Measurements from ENCODE around the gene ZNF599.

The ZNF599 gene

DNA sequence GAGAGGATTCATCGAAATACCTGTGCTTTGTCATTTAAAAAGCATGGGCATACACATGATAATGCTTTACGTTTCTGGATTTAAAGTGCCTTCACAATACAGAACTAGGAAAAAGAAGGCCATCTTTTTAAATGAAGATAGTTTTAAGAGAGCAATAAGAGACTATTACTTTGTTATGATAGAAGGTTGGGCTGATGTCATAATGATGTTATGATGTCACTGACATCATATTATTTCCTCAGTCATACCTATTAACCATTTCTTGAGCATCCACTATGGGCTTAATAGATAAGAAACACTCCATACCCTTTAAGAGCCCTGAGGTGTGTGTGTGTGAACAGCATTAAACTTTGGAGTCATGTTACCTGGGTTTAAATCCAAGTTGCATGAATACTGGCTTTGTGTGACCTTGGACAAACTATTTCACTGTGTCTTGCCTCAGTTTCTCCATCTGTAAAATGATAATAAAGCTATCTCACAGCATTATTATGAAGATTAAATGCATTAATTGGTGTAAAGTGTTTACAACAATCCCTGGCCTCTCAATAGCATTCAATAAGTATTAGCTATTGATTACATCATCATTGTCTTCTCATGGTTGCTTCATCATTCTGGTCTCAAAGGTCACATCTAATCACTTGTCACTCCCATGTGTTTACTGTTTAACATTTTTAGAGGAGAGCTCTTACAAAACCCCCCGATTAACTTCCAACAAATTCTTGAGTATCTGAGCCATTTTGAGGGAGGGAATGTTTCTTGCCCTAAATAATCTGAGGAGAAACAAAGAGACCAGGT is 27.9 kb downstream of the ZNF599 start:
- no peak for DNase-seq

DNA sequence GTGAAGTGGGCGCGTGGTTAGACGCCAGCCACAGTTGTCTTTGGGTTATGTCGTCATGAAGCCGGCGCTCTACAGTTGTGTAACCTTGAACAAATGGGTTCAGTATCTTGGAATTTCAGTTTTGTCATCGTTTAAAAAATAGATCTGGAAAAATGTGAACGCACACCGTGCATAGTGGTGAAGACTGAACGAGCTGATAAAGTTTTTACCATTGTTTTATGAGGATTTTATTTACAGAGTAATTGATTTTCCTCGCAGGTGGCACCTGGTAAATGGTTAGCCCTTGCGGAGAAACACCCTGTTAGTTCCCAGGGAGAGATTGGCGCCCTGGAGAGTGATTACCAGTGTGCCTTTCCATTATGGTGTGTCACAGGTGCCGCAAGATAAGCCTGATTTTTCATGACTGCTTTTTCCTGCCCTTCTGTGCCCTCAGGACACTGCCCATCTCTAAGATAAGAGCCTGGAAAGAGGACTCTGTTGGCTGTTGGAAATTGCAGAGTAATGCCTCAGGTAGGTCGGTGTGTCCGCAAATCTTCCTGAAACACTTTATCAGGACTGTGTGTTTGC is 38.4 kb downstream of the ZNF599 start:
- peak; percentile 83 for DNase-seq

DNA sequence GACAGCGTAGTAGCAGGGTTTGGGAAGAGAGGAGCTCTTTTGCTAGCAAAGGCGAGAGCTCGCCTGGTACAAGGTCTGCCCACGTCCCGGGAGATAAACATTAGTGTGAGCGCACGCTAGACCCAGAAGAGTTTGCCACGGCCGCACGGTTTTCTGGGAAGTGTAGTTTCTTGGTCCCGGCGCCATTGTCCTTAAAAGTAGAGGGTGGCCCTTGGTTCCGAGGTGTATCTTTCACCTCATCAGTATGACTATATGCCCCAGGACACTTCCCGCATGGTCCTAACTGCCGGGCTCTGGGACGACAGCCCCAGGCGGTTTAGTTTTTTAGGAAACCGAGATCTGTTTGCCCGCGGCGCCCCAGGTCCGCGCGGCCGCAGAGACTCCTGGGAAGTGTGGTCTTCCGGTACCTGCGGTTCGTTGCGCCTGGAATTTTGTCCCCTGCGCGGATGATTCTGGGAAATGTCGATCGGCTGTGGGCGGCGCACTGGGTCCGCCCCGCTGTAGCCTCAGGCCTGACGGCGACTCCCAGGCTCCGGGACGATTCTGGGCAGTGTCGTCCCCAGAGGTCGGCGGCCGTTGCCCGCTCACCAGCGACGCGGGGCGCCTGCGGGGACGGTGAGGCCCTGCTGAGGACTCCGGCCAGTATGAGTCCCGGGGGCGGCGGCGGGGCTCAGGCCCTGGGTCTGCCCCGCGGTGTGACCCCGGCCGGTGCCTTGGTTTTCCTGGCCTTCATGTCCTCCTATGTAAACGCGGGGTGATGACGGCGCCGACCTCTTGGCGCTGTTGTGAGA is 39.1 kb downstream of the ZNF599 start, which contains the start of gene ZNF181:
Gene ZNF181, plus strand, starts transcription at position 498 of the 791 bp plus-strand sequence. CDS start 795 bp downstream, outside the sequence.
- DNase-seq: peak; percentile 90

DNA sequence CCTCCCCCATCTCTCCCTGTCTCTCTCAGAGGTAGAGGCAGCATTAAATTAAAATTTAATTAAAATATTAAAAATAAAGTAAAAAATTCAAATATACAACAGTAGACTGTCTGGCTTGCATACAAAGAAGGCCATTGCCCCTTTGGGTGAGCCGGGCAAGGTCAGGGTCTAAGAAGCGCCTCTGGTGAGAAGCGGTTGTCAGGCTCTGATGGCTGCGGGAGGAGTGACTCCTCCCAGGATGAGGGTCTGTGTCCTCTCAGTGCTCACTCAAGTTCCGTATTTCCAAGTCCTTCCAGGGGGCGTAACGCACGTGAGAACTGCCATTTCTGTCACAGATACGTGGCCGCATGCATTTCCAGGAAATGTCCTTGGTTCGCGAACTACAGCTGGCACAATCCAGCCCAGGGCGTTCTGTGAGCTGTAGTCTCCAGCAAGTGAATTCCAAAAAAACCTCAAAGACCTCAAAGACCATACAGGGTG is 39.7 kb downstream of the ZNF599 start:
- no peak for DNase-seq

DNA sequence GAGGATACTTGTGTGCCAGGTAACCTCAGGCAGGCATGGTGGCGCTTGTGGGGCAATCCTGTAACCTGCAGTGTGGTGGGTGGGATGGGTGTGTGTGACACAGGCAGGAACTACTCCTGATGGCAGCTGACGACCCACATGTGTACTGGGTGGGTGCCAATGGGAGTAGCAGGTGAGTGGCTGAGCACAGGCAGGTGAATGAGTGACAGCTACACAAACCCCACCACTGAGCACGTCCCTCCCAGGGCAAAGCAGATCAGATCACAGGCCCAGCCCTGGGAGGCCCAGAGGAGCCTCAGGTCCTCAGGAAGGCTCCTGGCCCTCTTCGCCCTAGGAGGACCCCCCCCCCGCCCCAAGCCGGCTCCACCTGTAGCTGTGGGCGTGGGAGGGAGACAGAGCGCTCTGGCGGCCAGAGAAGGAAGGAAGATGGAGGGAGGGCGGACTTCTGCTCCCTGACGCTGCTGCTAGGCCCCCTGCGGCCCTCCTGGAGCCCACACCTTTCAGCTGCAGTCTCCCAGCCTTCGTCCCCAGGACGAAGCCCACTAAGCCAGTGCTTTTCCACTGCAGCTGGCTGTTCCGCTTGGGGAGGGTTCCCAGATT is 40.3 kb downstream of the ZNF599 start:
- DNase-seq: no peak

DNA sequence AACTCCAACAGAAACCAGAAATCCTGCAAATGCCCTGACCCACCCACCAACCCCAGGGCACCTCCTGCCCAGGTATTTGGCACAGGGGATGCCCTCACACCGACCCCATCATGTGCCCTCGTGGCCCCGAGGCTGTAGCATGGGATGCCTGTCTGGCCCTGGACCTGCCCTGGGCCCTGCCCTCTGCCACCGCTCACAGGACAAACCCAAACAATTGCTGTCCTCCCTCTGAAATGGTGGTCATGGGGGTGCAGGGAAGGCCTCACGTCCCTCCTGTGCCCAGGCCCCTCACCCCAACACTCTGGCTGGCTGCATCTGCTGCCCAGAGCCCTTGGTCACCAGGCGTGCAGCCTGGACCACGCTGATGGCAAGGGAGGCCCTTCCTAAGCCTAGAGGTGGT is 41.1 kb downstream of the ZNF599 start:
- no peak for DNase-seq

DNA sequence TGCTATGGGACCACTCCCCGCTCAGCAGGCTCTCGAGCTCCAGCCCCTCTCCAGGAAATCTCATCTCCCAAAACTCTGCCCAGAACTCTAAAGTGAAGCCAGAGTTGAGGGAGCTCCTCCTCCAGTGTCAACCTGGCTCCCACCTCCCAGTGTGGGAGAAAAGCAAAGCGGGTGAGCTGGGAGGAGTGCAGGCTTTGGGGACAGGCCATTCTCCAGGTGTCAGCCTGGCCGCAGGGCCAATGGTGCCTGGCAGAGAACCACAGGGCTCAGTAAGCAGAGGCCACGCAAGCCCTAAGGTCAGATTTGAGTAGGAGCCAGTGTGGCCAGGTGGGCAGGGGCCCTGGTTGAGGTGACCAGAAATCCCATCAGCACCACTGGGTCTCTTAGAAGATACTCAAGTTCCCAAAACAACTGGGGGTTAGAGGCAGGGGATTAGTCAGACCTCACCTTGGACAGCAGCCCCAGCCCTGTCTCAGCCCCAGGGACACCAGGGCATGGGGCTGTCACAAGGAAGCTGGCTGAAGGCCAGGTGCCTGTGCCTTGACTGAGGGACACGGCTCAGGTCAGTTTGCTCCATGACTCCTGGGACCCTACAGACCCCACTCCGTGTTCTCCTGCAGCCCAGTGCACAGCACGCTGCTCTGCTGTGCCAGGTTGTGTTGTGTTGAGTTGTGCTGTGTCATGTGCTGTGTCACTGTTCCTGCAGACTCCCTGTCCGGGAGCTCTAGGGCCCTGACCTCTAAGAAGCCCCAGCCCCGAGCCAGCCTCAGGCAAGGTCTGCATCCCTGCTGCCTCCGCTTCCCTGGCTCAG is 41.8 kb downstream of the ZNF599 start:
- DNase-seq: no peak

DNA sequence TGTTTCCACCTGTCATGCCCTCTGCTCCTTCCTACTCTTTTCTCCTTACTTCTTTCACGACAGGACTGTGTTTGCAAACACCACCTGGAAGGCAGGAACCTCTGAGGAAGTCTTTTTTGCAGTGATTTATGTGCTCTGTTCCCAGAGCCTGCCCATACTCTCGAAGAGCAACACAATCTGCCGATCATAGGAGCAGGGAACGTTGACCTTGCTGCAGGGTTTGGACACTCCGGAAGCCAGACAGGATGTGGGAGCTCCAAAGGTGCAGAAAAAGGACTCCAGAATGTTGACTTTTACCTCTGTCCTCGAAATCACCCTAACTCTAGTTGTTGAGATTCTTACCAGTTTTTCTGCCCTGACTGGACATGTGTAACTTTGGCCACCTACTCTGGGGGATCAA is 47.6 kb downstream of the ZNF599 start:
- no peak for DNase-seq

DNA sequence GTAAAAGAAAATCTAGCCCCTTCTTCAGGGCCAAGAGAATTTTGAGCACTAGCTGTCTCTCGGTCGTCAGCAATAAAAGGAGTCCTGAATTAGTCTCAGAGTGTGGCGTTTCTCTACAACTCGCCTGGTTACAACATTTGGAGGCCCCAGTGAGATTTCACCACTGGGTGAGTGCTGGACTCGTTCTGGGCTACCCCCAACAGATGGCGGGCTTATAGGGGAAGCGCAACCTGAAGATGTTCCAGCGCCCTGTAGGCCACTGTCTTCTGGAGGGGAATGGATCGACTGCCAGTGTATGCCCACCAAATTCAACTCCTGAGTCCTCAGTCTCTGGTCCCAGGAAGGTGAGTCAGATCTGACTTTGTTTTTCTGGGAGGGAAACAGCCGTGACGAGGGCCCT is 50.7 kb downstream of the ZNF599 start:
- DNase-seq: no peak

DNA sequence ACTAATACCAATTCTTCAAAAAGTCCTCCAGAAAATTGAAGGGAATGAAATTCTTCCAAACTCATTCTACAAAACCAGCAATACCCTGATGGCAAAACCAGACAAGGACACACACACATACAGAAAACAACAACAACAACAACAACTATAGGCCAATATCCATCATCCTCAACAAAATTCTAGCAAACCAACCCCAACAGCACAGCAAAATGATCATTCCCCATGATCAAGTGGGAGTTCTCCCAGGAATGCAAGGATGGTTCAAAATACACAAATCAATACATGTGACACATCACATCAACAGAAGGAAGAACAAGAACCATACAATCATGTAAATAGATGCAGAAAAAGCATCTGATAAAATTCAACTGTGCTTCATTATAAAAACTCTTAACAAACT is 57.7 kb downstream of the ZNF599 start:
- DNase-seq: no peak

DNA sequence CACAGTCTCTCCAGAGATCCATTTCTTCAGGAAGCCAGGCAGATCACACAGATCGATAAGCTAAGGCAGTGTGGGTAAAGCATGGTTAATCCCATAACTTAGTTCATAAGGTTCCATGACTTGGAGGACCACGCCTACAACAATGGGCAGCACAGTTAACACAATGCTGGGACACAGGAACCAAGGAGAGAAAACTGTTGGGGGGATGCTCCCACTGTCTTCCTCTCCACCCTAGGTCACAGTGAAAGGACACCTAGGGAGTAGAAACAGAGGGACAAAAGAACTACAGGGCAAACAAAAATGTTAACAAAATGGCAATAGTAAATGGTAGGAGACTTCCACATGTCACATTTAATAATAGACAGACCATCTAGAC is 59.8 kb downstream of the ZNF599 start:
- DNase-seq: no peak

DNA sequence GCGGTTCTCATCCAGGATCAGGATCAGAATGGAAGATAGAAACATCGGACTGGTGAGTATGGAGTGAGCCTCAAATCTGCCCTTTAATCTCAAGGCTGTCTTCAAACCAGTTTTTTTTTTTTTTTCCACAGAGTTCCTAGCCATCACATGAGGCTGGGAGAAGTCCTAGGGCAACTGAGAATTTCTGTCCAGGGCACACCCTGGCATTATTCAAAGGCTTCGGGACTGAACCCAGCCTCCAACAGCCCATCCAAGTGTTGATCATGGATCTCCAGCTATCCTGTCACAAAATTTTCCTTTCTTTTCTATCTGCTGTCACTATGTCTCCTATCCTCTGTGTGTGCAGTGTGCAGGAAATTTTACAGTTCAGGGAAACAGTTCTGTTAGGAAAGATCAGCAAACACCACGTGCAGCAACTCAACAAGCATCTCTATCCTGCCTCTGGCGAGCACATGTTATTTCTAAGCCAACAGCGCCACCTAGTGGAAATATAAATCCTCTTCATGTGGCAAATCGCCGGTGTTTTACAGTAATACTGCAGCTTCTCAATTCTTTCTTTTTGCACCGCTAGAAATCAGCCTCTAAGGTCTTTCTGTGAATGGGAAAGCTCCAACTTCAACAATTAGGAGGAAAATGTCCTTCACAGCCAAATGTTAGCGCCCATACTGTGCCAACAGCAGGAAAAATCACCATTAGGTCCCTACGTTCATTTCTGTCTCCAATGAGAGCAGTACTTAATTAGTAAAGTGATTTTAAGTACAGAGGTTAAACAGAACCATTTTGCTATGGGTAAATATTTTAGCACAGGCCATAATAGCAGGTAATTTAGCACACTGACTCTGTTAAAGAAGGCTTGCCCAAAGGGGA is 60.4 kb downstream of the ZNF599 start:
- peak; percentile 58 for DNase-seq

DNA sequence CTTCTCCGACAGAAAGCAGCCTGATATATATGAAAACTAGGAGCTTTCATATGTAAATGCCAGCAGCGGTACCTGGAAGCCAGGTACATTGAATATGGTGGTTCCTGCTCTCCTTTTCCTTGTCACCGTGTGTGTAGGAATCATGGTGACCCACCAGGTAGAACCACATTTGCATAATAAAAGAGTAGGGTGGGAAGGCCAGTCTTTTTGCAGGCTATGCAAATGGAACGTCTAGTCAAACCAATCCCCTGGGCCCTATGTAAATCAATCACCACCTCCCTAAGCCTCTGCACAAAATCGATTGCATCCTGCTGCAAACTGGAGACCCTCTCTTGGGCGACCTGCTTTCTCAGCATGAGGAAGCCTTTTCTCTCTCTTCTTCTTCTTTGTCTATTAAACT is 61.1 kb downstream of the ZNF599 start:
- no peak for DNase-seq
